Testis (tissue), 2 donors: Measurements from ENCODE around the gene TBX18.

ENCODE experiments used
- CTCF ChIP-seq, 3 experiments: fragments of 450-650 bp in 2 of 3; fragments of 200-600 bp in 1 of 3; sonication (generic) in 1 of 3; IDR thresholded peaks; one replicate each; pipeline ENCODE4 v1.5.1; 2016 to 2019; ENCODE audit warnings: antibody characterized with exemption in 3 of 3, mild to moderate bottlenecking in 2 of 3, moderate library complexity in 1 of 3
- POLR2A ChIP-seq: fragments of 450-650 bp; IDR thresholded peaks from one replicate; pipeline ENCODE4 v1.6.1; 2017; ENCODE audit warnings: antibody characterized with exemption, mild to moderate bottlenecking, moderate library complexity

- TF ChIP-seq CTCF (IDR thresholded peaks at IDR 0.05), result no peak
- no peak for TF ChIP-seq POLR2A
Observed at GRCh38 chr6:84709121-84709520, 55.3 kb downstream of the TBX18 start.
